Measurements from ENCODE around the gene S100A2.

GRCh38 chr1:153615406-153615805 is 49.8 kb upstream of the S100A2 start:
- TF ChIP-seq CTCF (IDR thresholded peaks at IDR 0.05; ENCODE audit: insufficient read depth, low read length, poor library complexity, severe bottlenecking) (no peak), EZH2phosphoT487 (conservative IDR thresholded peaks at IDR 0.05; ENCODE audit: low read length) (no peak)
